ENCODE data around the gene ZNF574. TPM values are rescaled to one million over a fixed set of nuclear protein-coding genes. Genes with fewer than 3 reads are reported as not detected.

The ZNF574 gene
- total and polyA plus RNA-seq, 2 donors (not counting 3 experiments of a cell fraction or from before 2014, with no cell fraction given), result 13.6 to 15.3 TPM

DNA sequence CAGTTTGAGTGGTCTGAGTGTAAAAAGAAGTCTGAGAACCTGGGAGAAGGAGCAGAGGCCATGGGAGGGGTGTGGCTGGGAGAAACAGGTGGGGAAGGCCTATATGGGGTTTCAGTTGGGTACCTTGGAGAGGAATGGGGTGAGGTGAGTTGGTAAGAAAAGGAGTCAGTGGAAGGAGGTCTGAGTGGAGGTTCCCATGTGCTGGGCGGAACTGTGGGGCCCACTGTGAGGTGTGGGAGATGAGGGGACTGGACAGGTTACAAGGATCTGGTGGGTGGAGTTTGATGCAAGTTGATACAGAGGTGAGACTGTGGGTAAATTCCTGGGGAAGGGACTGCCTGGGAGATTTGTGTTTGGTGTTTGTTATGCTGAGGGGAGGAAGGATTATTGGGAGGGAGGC, 2.1 kb downstream of the ZNF574 start:
- Histone ChIP-seq H3K4me1 (ENCODE audit: control insufficient read depth, extremely low read depth, insufficient read depth, low read length) (peaks cover 16% of the 10 kb centered on the region), H2AFZ (ENCODE audit: low read depth, low read length) (no peak overlapping the region), H4K20me1 (replicated peaks; ENCODE audit: control insufficient read depth, extremely low read depth, insufficient read depth, low read length) (no peaks in the 10 kb centered on the region), H3K9me1 (replicated peaks; ENCODE audit: control insufficient read depth, extremely low read depth, insufficient read depth, low read length) (no peaks in the 10 kb centered on the region), H3K4me3 (replicated peaks in 1 of 3; ENCODE audit: insufficient read depth in 1 of 3, low read depth in 1 of 3, low read length in 3 of 3) (no peak overlapping the region), H3K4me2 (ENCODE audit: insufficient read depth, low read length) (peak overlapping the region; percentile 93), H3K27me3 (ENCODE audit: control insufficient read depth in 2 of 2, insufficient read depth in 2 of 2, low read length in 2 of 2) (no peaks in the 10 kb centered on the region), H3K36me3 (ENCODE audit: control insufficient read depth in 2 of 2, extremely low read depth in 1 of 2, insufficient read depth in 2 of 2, low read length in 2 of 2) (peaks cover 12 to 32% of the 10 kb centered on the region in 2 experiments), H3K79me2 (ENCODE audit: control insufficient read depth, insufficient read depth, low read length) (peaks cover 51% of the 10 kb centered on the region), H3K27ac (ENCODE audit: insufficient read depth, low read depth, low read length) (no peak overlapping the region), H3K9me3 (replicated peaks; ENCODE audit: control insufficient read depth, insufficient read depth, low read length) (no peaks in the 10 kb centered on the region), H3K9ac (replicated peaks; ENCODE audit: extremely low read depth, insufficient read depth, low read length) (no peak overlapping the region)
- intact Hi-C loops (cut with micrococcal nuclease), result no loop called here
- no peak for TF ChIP-seq MYC (IDR thresholded peaks at IDR 0.05; ENCODE audit: low read depth, low read length)
- no peak for TF ChIP-seq EZH2 (IDR thresholded peaks at IDR 0.05; ENCODE audit: borderline replicate concordance, low read depth, low read length, severe bottlenecking)
- TF ChIP-seq, protein P1, sequence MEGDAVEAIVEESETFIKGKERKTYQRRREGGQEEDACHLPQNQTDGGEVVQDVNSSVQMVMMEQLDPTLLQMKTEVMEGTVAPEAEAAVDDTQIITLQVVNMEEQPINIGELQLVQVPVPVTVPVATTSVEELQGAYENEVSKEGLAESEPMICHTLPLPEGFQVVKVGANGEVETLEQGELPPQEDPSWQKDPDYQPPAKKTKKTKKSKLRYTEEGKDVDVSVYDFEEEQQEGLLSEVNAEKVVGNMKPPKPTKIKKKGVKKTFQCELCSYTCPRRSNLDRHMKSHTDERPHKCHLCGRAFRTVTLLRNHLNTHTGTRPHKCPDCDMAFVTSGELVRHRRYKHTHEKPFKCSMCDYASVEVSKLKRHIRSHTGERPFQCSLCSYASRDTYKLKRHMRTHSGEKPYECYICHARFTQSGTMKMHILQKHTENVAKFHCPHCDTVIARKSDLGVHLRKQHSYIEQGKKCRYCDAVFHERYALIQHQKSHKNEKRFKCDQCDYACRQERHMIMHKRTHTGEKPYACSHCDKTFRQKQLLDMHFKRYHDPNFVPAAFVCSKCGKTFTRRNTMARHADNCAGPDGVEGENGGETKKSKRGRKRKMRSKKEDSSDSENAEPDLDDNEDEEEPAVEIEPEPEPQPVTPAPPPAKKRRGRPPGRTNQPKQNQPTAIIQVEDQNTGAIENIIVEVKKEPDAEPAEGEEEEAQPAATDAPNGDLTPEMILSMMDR (IDR thresholded peaks at IDR 0.05; ENCODE audit: extremely low read depth in 1 of 2, insufficient read depth in 1 of 2, low read depth in 1 of 2, low read length in 2 of 2), result no peak
- no peak for TF ChIP-seq JUN (IDR thresholded peaks at IDR 0.05; ENCODE audit: borderline replicate concordance, insufficient read depth, insufficient read length, low read depth)
- no peak for TF ChIP-seq FOS (IDR thresholded peaks at IDR 0.05; ENCODE audit: borderline replicate concordance, insufficient read depth, low read length)
- TF ChIP-seq POLR2AphosphoS5 (IDR thresholded peaks at IDR 0.05; ENCODE audit: insufficient read depth, low read depth, low read length), result no peak
- TF ChIP-seq, protein P2, sequence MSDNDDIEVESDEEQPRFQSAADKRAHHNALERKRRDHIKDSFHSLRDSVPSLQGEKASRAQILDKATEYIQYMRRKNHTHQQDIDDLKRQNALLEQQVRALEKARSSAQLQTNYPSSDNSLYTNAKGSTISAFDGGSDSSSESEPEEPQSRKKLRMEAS (IDR thresholded peaks at IDR 0.05; ENCODE audit: insufficient read depth, insufficient read length), result no peak
- TF ChIP-seq GATA2 (IDR thresholded peaks at IDR 0.05; ENCODE audit: insufficient read depth, insufficient read length, low read depth, low read length), result no peak
- TF ChIP-seq POLR2A (IDR thresholded peaks at IDR 0.05; ENCODE audit: low read depth, low read length), result no peak
- ChIA-PET CTCF (interaction anchor here (1.5 kb wide), 1 partner anchor 14 kb away, joined by 6 read pairs; no protein-coding TSS in a partner anchor), POLR2A (no interaction called here)
- no TSS peak for BruUV-seq (replicated peaks)
- FAIRE-seq (no peak), DNase-seq (ENCODE audit: low read depth, low spot score) (no peak)
- dilution Hi-C loops (cut with MboI; ENCODE audit: extremely low pct_ligation_motif_present, low sequenced_read_pairs), result no loop called here

All from endothelial cell of umbilical vein (primary cell).